ENCODE data around the gene PRLH. TPM values are rescaled to one million over a fixed set of nuclear protein-coding genes. Genes with fewer than 3 reads are reported as not detected.
A peak's percentile ranks its signal among the peaks of the same experiment; 100 is the strongest.

Gene PRLH
- total RNA-seq, 5 donors from 2014 or later (not counting 1 experiment from before 2014, with no cell fraction given) = not detected

DNA sequence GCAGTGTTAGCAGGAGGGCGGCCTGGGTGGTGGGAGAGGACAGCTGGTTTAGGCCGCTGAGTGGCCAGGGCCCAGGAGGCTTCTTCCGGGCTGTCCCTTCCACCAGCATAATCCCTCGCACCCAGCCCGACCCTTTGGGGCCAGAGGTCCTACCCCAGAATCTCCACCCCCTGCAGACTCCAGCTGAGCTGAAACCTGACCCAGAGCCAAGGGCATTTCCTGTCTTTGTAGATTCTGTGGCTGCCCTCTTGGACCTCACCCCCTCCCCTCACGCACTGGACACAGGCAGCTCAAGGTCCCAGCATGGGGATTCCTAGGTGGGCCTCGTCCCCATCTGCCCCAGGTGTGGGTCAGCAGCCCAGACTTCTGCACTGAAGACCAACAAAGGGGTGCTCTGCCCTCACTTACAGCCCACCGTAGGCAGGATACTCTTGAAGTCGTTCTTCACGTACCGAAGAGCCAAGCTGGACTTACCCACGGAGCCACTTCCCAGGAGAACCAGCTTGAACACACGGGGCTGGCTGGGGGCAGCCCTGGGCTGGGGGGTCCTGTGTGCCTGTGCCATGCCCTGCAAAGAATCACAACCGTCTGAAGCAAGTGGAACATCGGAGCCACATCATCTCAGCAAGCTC, 19.3 kb downstream of the PRLH start:
- no peaks in the 10 kb centered on the region for H3K36me3 Mint-ChIP-seq
- peaks cover 0 to 5% (median 3%) of the 10 kb centered on the region in 3 donors for H3K4me1 Mint-ChIP-seq
- Histone ChIP-seq H3K27me3 (replicated peaks in 1 of 2; ENCODE audit: control insufficient read depth in 2 of 2, extremely low read depth in 1 of 2, insufficient read depth in 2 of 2, low read length in 1 of 2) (peaks cover 0 to 8% of the 10 kb centered on the region in 2 experiments), H3K27ac (ENCODE audit: low read length) (no peak overlapping the region), H3K4me1 (ENCODE audit: control insufficient read depth in 1 of 2, extremely low read depth in 1 of 2, insufficient read depth in 2 of 2, low read length in 2 of 2) (peaks cover 0 to 8% of the 10 kb centered on the region in 2 experiments), H3K9me3 (no peaks in the 10 kb centered on the region), H3K4me3 (ENCODE audit: control insufficient read depth in 1 of 2, extremely low read depth in 1 of 2, low read length in 1 of 2) (no peak overlapping the region), H3K36me3 (ENCODE audit: control insufficient read depth in 2 of 2, extremely low read depth in 1 of 2, insufficient read depth in 1 of 2, low read length in 1 of 2) (peaks cover 0 to 3% of the 10 kb centered on the region in 2 donors)
- WGBS (ENCODE audit: insufficient coverage) = 80% methylated on average over 12 of the region's 15 CpGs
- no peaks in the 10 kb centered on the region for H3K27me3 Mint-ChIP-seq
- no peak overlapping the region for H3K4me3 Mint-ChIP-seq
- POLR2A ChIA-PET = interaction anchor here in 1 of 2 donors (1.1 kb wide), 1 partner anchor 54 kb away, joined by 3 read pairs; no protein-coding TSS in a partner anchor
- no peak overlapping the region for H3K27ac Mint-ChIP-seq
- CTCF ChIA-PET = interaction anchor here in 1 of 2 donors (1.2 kb wide), 1 partner anchor 11 kb away, joined by 3 read pairs; no protein-coding TSS in a partner anchor
- ATAC-seq (replicated peaks in 1 of 4) = no peak
- no peak for DNase-seq
- no peaks in the 10 kb centered on the region for H3K9me3 Mint-ChIP-seq

DNA sequence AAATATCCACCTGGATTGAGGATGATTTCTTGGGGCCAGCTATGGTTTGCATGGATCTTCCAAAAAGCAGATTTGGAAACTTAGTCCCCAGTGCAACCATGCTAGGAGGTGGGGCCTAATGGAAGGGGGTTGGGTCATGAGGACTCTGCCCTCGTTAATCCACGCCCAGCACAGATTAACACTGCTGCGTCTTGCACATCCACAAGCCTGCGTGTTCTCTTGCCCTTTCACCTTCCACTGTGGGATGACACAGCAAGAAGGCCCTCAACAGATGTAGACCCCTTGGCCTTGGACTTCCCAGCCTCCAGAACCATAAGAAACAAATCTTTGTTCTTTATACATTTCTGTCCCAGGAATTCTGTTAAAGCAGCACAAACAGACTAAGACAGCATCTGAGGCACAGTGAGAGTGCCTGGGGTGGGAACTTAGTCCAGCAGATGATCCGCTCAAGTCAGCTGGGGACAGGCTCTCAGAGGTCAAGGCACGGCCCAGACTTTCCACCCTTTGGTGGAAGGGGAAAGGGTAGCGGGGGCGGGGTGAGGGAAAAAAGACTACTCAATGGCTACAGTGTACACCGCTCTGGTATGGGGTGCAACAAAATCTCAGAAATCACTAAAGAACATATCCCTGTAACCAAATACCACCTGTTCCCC, 21.8 kb downstream of the PRLH start:
- Mint-ChIP-seq H3K36me3 (no peaks in the 10 kb centered on the region), H3K9me3 (no peaks in the 10 kb centered on the region), H3K27me3 (no peaks in the 10 kb centered on the region), H3K27ac (no peak overlapping the region), H3K4me1 (peaks cover 8 to 13% (median 8%) of the 10 kb centered on the region in 3 donors), H3K4me3 (no peak overlapping the region)
- Histone ChIP-seq H3K27ac (ENCODE audit: low read length) (no peak overlapping the region), H3K9me3 (no peaks in the 10 kb centered on the region), H3K27me3 (replicated peaks in 1 of 2; ENCODE audit: control insufficient read depth in 2 of 2, extremely low read depth in 1 of 2, insufficient read depth in 2 of 2, low read length in 1 of 2) (peaks cover 0 to 11% of the 10 kb centered on the region in 2 experiments), H3K4me1 (ENCODE audit: control insufficient read depth in 1 of 2, extremely low read depth in 1 of 2, insufficient read depth in 2 of 2, low read length in 2 of 2) (peaks cover 6 to 10% of the 10 kb centered on the region in 2 experiments), H3K4me3 (ENCODE audit: control insufficient read depth in 1 of 2, extremely low read depth in 1 of 2, low read length in 1 of 2) (no peak overlapping the region), H3K36me3 (ENCODE audit: control insufficient read depth in 2 of 2, extremely low read depth in 1 of 2, insufficient read depth in 1 of 2, low read length in 1 of 2) (peaks cover 0 to 3% of the 10 kb centered on the region in 2 donors)
- 100% methylated on average over 2 of the region's 9 CpGs for WGBS (ENCODE audit: insufficient coverage)
- CTCF ChIA-PET = interaction anchor here (0.6 to 0.7 kb wide), 3 partner anchors 142 to 1515 kb away, joined by 3 to 4 read pairs (median 3); no protein-coding TSS in a partner anchor
- POLR2A ChIA-PET = interaction anchor here in 1 of 2 donors (0.5 kb wide), 1 partner anchor 95 kb away, joined by 3 read pairs; no protein-coding TSS in a partner anchor
- no peak for DNase-seq
- ATAC-seq (replicated peaks in 1 of 4) = no peak

DNA sequence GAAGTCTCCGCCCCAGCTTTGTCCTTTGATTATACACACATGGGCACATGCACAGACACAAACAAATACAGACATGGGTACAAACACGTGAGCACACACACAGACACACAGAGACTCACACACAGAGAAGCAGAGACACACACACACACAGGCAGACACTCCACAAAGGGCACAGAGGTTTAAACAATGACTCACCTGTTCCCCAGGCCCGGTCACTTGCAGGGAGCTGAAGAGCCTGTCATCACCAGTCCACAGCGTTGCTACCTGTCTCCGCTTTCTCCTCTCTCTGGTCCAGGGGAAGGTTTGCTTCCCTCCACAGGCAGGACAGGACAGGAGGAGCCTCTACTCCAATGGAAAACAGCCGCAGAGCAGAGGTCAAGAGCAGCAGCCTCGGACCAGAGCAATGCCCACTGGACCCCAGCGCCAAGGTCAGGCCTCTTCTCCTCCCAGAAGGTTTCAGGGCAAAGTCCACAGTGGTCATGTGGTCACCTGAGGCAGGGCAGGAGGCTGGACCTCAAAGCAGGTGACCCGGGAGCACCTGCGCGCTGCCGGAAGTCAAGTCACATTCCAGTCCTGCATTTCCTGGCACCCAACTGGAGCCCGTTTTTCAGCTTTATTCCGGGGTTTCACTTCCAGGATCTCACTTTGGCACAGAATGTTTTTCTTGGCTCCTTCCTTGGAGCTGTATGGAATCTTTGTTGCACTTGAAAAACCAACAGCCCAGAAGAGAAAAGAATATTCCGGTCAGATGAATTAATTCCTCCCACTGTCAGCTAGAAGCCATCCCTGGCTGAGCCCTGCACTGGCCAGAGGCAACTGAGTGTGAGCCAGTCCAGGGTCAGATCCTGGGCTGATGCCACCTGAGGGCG, 24.1 kb downstream of the PRLH start, which contains the start of gene RAB17:
RAB17 (minus strand) TSS at position 463 of the 869 bp plus-strand sequence. CDS start 4,580 bp downstream, outside the sequence.
- Histone ChIP-seq H3K4me1 (ENCODE audit: control insufficient read depth in 1 of 2, extremely low read depth in 1 of 2, insufficient read depth in 2 of 2, low read length in 2 of 2) (peaks cover 6 to 10% of the 10 kb centered on the region in 2 experiments), H3K36me3 (ENCODE audit: control insufficient read depth in 2 of 2, extremely low read depth in 1 of 2, insufficient read depth in 1 of 2, low read length in 1 of 2) (peaks cover 0 to 3% of the 10 kb centered on the region in 2 donors), H3K27ac (ENCODE audit: low read length) (no peak within 1 kb of the TSS), H3K27me3 (replicated peaks in 1 of 2; ENCODE audit: control insufficient read depth in 2 of 2, extremely low read depth in 1 of 2, insufficient read depth in 2 of 2, low read length in 1 of 2) (peaks cover 0 to 8% of the 10 kb centered on the region in 2 experiments), H3K9me3 (no peaks in the 10 kb centered on the region), H3K4me3 (ENCODE audit: control insufficient read depth in 1 of 2, extremely low read depth in 1 of 2, low read length in 1 of 2) (no peak within 1 kb of the TSS)
- peaks cover 8 to 13% (median 8%) of the 10 kb centered on the region in 3 donors for H3K4me1 Mint-ChIP-seq
- peak within 1 kb of the TSS in 1 of 3 donors; percentile 11 for H3K4me3 Mint-ChIP-seq
- WGBS (ENCODE audit: insufficient coverage) = 77% methylated on average over 14 of the region's 16 CpGs
- CTCF ChIA-PET = interaction anchor here in 1 of 2 donors (0.7 kb wide), 1 partner anchor 78 kb away, joined by 3 read pairs; no protein-coding TSS in a partner anchor
- POLR2A ChIA-PET = interaction anchor here in 1 of 2 donors (0.5 kb wide), 1 partner anchor 27 kb away, joined by 3 read pairs; no protein-coding TSS in a partner anchor
- DNase-seq (no peak), ATAC-seq (replicated peaks in 1 of 4) (no peak)
- H3K27ac Mint-ChIP-seq = no peak within 1 kb of the TSS
- no peaks in the 10 kb centered on the region for H3K27me3 Mint-ChIP-seq
- H3K9me3 Mint-ChIP-seq = no peaks in the 10 kb centered on the region
- H3K36me3 Mint-ChIP-seq = no peaks in the 10 kb centered on the region

DNA sequence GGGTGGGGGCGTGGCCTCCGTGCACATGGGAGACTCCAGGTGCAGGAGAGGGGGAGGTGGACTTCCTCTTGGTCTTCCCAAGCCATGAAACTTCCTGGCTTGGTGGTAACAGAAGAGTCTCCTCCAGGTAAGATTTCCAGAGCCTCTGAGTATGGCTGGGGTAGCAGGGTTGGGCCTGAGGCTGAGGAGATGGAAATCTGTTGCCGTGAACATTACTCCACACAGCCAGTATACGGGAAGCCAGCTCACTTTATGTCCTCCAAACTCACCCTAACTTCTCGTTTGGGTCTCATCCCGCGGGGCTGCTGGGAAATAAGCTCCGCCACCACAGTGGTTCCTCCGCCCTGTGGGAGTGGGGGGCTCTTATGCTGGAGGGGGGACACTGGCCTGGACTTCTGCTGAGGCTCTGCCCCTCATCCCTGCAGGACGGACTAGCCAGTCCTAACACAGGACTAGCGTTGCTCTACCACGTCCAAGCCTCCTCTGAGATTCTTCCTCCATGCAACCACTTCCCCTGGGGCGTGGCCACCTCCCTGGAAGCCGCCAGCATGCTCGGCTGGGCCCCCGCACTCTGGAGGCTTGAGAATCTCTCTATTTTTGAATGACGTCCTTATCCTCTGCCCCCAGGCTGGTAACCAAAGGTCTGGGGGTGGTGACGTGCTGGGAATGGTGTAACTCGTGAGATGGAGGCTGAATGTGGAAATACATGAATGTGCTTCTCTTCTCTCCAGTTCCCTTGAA, 24.9 kb downstream of the PRLH start:
- Mint-ChIP-seq H3K36me3 (no peaks in the 10 kb centered on the region), H3K4me1 (peaks cover 8 to 13% (median 8%) of the 10 kb centered on the region in 3 donors), H3K4me3 (peak overlapping the region in 1 of 3 donors; percentile 11), H3K9me3 (no peaks in the 10 kb centered on the region), H3K27me3 (no peaks in the 10 kb centered on the region), H3K27ac (no peak overlapping the region)
- peaks cover 0 to 3% of the 10 kb centered on the region in 2 donors for H3K36me3 ChIP-seq (ENCODE audit: control insufficient read depth in 2 of 2, extremely low read depth in 1 of 2, insufficient read depth in 1 of 2, low read length in 1 of 2)
- H3K4me1 ChIP-seq (ENCODE audit: control insufficient read depth in 1 of 2, extremely low read depth in 1 of 2, insufficient read depth in 2 of 2, low read length in 2 of 2) = peaks cover 6 to 10% of the 10 kb centered on the region in 2 experiments
- POLR2A ChIA-PET = no interaction called here
- CTCF ChIA-PET = no interaction called here
- DNase-seq (peak in 2 of 35 experiments; percentile 4 to 7), ATAC-seq (replicated peaks in 1 of 4) (peak in 3 of 4 experiments; percentile 40 to 53 (median 50))
- no peak overlapping the region for H3K4me3 ChIP-seq (ENCODE audit: control insufficient read depth in 1 of 2, extremely low read depth in 1 of 2, low read length in 1 of 2)
- peaks cover 0 to 3% of the 10 kb centered on the region in 2 experiments for H3K27me3 ChIP-seq (replicated peaks in 1 of 2; ENCODE audit: control insufficient read depth in 2 of 2, extremely low read depth in 1 of 2, insufficient read depth in 2 of 2, low read length in 1 of 2)
- H3K27ac ChIP-seq (ENCODE audit: low read length) = no peak overlapping the region
- 24% methylated on average over 7 of the region's 19 CpGs for WGBS (ENCODE audit: insufficient coverage)
- H3K9me3 ChIP-seq = no peaks in the 10 kb centered on the region

DNA sequence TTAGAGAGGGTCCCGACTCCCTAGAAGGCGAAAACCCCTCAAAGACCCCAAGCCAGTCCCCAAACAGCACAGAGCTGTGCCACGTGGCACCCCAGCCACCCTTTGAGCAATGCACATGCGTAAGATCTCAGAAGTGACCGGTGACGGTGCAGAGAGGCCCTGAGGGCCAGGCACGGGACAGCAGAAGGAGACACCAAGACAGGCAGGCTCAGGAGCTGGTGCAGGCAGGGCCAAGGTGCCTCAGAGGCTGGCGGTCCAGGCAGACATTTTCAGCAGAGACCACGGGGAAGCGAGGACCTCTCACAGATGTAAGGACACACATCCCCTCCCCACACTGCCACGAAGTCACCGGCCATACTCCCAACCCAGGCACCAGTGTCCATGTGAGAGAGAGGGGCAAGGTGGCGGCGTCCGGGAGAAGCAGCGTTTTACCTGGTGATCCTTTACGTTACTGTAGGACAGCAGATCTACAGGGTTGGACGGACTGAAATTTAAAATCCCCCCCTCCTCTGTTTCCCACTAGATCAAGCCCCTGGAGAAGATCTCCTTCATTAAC, 26.1 kb downstream of the PRLH start:
- H3K4me3 ChIP-seq (ENCODE audit: control insufficient read depth in 1 of 2, extremely low read depth in 1 of 2, low read length in 1 of 2) = no peak overlapping the region
- no peak overlapping the region for H3K27ac Mint-ChIP-seq
- H3K36me3 Mint-ChIP-seq = no peaks in the 10 kb centered on the region
- no peak overlapping the region for H3K27ac ChIP-seq (ENCODE audit: low read length)
- H3K4me3 Mint-ChIP-seq = no peak overlapping the region
- 92% methylated on average over 7 of the region's 18 CpGs for WGBS (ENCODE audit: insufficient coverage)
- DNase-seq = no peak
- no peaks in the 10 kb centered on the region for H3K27me3 Mint-ChIP-seq
- CTCF ChIA-PET = interaction anchor here in 1 of 2 donors (0.8 kb wide), 1 partner anchor 20 kb away, joined by 4 read pairs; no protein-coding TSS in a partner anchor
- H3K36me3 ChIP-seq (ENCODE audit: control insufficient read depth in 2 of 2, extremely low read depth in 1 of 2, insufficient read depth in 1 of 2, low read length in 1 of 2) = peaks cover 0 to 3% of the 10 kb centered on the region in 2 donors
- H3K9me3 ChIP-seq = no peaks in the 10 kb centered on the region
- ATAC-seq (replicated peaks in 1 of 4) = no peak
- peaks cover 0 to 3% of the 10 kb centered on the region in 2 experiments for H3K27me3 ChIP-seq (replicated peaks in 1 of 2; ENCODE audit: control insufficient read depth in 2 of 2, extremely low read depth in 1 of 2, insufficient read depth in 2 of 2, low read length in 1 of 2)
- peaks cover 8 to 13% (median 9%) of the 10 kb centered on the region in 3 donors for H3K4me1 Mint-ChIP-seq
- H3K4me1 ChIP-seq (ENCODE audit: control insufficient read depth in 1 of 2, extremely low read depth in 1 of 2, insufficient read depth in 2 of 2, low read length in 2 of 2) = peaks cover 6 to 10% of the 10 kb centered on the region in 2 experiments
- H3K9me3 Mint-ChIP-seq = no peaks in the 10 kb centered on the region
- POLR2A ChIA-PET = interaction anchor here (0.6 to 0.7 kb wide), 2 partner anchors 137 to 1244 kb away, joined by 4 to 9 read pairs; no protein-coding TSS in a partner anchor
